ENCODE results near the gene GXYLT1.
A peak's percentile ranks its signal among the peaks of the same experiment; 100 is the strongest.
"Not testable (repeated sequence)": the region's sequence is repeated elsewhere in the genome, so short reads cannot be mapped to it uniquely, and the experiment has no call there.

Gene GXYLT1

GRCh38 chr12:42143452-42144157, 1.1 kb downstream of the GXYLT1 start:
- DNase-seq, result no peak

GRCh38 chr12:42141981-42142606, 2.6 kb downstream of the GXYLT1 start:
- DNase-seq, result no peak

GRCh38 chr12:42140901-42141300, 3.8 kb downstream of the GXYLT1 start:
- no peak for DNase-seq

GRCh38 chr12:42135259-42135814, 9.3 kb downstream of the GXYLT1 start:
- DNase-seq, result no peak

- DNase-seq, result no peak
Measured at GRCh38 chr12:42130672-42131402, 13.8 kb downstream of the GXYLT1 start.

GRCh38 chr12:42129595-42130204, 15.0 kb downstream of the GXYLT1 start:
- no peak for DNase-seq

GRCh38 chr12:42128888-42129287, 15.8 kb downstream of the GXYLT1 start:
- no peak for DNase-seq

GRCh38 chr12:42128327-42128726, 16.3 kb downstream of the GXYLT1 start:
- DNase-seq, result no peak

- no peak for DNase-seq
Measured at GRCh38 chr12:42126963-42127362, 17.7 kb downstream of the GXYLT1 start.

- no peak for DNase-seq
Measured at GRCh38 chr12:42125388-42125767, 19.3 kb downstream of the GXYLT1 start.

- no peak for DNase-seq
Measured at GRCh38 chr12:42124764-42125387, 19.8 kb downstream of the GXYLT1 start.

GRCh38 chr12:42119085-42119633, 25.5 kb downstream of the GXYLT1 start:
- DNase-seq, result no peak

- DNase-seq, result no peak
Measured at GRCh38 chr12:42118136-42118879, 26.4 kb downstream of the GXYLT1 start.

GRCh38 chr12:42109031-42109430, 35.6 kb downstream of the GXYLT1 start:
- DNase-seq, result no peak

GRCh38 chr12:42106791-42107190, 37.9 kb downstream of the GXYLT1 start:
- DNase-seq, result not testable (repeated sequence)

- no peak for DNase-seq
Measured at GRCh38 chr12:42104784-42105183, 39.9 kb downstream of the GXYLT1 start.

- no peak for DNase-seq
Measured at GRCh38 chr12:42104087-42104486, 40.6 kb downstream of the GXYLT1 start.

- no peak for DNase-seq
Measured at GRCh38 chr12:42103155-42103554, 41.5 kb downstream of the GXYLT1 start.

- no peak for DNase-seq
Measured at GRCh38 chr12:42102720-42103119, 42.0 kb downstream of the GXYLT1 start.

- DNase-seq, result no peak
Measured at GRCh38 chr12:42099433-42099832, 45.2 kb downstream of the GXYLT1 start.

GRCh38 chr12:42097971-42098370, 46.7 kb downstream of the GXYLT1 start:
- DNase-seq, result no peak

- peak; percentile 43 to 49 for DNase-seq
Measured at GRCh38 chr12:42094277-42094676, 50.4 kb downstream of the GXYLT1 start.
